Measurements from ENCODE around the gene CHI3L2. TPM values are rescaled to one million over a fixed set of nuclear protein-coding genes. Genes with fewer than 3 reads are reported as not detected.

The CHI3L2 gene
- polyA plus RNA-seq, 1 donor = 0.20 TPM

DNA sequence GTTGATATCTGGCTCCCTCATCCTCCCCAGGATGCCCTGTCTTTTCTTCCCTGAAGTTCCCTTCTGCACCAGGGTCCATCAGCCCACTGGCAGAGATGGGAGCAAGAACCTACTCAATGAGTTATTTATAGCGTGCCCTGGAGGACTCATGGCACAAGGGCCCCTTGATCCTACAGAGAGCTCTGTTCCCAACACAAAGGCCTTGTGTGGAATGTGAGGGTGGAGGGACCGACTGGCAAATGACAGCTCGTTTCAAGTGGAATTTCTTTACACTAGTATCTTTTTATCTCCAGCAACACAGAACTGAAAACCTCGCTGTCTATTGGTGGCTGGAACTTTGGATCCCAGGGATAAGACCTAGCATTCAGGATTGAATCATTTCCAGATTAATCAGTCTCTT, 22.4 kb downstream of the CHI3L2 start:
- no peak for DNase-seq

DNA sequence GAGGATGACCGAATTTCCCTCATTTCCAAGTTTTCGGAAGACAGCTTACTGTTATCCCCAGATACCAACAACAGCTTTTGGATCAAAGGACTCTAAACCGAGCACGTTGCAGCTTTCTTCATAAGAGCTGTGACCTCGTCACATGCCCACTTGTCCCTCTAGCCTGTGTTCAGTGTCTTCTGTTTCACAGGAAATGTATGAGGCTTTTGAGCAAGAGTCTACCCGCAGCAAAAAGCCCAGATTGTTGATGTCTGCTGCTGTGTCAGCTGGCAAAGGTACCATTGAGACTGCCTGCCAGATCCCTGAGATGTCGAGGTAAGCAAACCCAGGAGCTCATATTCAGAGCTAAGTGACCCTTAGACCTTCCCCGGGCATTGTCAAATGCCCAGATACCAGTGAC, 24.1 kb downstream of the CHI3L2 start:
- no peak for DNase-seq

DNA sequence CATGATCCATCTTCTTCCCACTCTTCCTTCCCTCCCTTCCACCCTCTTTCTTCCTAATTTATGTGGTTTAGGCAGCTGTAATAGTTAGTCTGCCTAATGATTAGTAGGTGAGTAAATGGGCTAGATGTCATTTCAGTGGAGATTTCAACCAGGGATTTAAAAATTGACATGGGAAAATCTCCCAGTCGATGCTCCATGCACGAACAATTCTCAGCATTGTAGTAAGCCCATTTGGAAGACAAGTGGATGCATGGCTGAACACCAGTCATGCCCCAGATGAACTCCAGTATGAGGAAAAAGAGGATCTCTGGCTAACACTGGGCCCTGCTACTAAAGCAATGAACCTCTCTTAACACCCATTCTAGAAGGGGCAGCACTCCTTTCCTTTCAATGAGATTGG, 25.3 kb downstream of the CHI3L2 start:
- DNase-seq = no peak

DNA sequence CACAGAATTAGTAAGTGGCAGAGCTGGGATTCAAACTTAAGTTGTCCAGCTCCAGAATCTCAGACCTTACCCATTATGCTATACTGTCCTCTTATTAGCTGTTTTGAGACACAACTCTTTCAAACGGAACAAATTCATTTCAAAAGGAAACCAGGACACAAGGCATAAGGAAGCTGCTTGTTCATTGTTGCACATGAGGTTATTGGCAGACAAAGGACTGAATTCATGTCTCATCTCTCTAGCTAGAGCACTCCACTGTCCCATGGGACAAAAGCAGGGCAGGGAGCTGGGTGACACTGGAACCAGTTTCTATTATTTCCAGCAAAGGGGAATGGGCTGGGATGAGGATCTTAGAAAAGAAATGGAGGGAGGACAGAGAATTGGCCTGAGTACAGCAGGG, 26.4 kb downstream of the CHI3L2 start:
- no peak for DNase-seq

DNA sequence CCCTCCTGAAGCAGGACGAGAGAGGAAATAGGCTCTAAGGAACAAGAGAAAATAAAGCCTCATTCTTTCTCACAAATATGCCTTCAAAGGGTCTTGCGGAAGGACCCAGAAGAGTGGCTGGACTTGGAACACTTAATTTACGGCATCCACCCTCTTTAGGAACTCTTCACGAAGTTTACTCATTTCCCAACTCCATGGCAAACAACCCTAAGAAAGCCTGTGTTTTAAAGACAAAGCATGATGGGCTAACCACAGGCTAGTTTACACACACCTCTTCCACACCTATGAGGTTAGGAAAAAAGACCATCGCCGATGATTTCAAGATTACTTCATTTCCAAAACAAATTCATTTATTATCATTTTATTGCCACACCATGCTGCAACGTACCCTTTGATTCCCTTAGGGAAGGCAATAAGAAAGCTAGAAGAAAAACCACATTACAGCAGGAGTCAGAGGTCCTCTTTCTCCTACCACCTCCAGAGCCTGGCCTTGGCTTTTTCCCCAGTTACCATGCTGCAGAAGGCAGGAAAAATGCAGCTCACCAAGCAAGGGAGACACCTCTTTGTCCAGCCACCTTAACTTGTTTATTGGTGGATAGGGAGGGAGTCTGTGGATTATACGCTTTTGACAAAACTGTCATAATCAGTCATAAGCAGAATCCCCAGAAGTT, 29.6 kb downstream of the CHI3L2 start:
- no peak for DNase-seq

DNA sequence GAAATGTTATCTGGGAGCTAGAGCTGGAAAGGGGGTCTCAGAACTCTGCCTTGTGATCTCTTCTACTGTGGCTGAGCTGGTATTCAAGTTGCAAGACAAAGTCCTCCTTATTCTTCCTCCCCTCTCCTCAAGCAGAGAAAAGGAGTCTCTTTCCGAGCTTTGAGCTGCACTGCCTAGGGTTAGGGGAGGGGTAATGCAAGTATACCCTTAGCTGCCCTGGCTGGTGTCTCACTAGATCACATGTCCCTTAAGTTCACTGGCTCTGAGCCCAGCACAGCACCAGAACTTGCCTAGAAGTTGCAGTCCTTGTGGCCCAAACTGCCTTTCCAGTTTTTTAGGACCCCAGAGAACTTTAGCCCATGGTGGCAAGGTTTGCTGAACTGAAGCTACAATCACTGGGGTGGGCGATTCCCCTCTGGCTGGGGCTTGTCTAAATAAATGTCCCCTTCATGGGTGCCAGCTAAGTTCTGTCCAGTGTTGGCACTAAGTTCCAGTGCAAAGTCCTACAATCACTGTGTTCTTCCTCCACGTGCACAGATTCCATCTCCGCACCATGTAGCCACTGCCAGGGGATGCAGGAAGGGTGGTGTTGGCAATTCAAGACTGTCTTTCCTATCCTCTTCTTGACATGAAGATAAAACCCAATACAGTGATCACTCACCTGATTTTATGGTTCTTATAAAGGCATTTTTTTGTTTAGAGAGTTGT, 40.4 kb downstream of the CHI3L2 start:
- DNase-seq = no peak

DNA sequence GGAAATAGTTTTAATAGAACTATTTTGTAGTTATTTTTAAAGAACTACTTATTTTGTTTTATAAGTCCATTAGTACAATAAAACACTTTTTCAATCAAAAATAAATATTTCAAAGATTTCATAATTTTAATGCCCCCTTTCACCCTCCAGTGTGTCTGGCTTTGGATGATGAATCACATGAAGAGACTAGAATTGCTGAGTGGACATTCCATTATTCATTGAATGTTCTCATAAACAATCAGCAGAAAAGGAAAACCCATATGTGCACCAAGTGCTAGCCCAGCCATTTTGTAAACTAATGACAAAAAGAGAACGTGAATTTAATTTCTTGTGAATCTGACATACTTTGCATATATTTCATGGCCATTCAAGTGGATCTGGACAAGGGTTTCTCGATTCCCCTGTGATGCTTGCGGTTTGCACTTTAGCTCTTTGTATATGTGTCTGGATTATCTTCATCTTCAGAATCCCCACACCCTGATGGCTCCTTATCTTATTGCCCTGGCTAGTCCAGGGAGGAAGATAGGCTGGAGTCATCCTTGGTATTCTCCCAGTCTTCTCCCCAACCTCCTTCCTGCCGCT, 42.4 kb downstream of the CHI3L2 start:
- DNase-seq = no peak

DNA sequence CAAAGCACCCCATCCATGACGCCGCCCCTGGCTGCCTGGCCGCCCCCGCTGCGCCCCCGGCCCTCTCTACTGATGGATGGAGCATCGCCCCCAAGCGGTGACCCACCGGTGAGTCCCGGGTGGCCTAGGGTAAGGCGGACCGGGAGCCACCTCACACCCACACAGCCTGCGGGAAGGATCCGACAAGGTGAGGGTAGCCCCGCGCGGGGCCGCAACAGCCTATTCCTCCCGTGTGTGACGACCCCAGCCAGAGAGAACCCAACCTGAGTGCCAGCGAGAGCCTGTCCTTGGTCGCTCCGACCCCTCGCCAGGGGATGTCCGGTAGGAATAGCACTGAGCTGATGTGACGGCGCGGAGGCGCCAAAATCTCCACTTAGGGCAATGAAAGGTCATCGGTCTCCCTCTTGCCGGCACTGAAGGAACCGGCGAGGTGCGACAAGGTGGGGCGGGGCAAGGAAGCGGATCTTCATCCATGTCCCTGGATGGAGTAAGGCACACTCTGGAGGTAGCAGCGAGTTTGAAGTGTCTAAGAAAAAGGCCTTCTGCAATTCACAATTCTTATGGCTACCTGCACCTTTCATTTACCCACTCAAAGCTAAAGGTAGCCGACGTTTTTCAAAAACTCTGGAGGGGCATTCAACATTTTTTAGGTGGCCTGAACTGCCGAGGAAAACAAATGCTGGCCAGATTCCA, 43.4 kb downstream of the CHI3L2 start:
- no peak for DNase-seq

DNA sequence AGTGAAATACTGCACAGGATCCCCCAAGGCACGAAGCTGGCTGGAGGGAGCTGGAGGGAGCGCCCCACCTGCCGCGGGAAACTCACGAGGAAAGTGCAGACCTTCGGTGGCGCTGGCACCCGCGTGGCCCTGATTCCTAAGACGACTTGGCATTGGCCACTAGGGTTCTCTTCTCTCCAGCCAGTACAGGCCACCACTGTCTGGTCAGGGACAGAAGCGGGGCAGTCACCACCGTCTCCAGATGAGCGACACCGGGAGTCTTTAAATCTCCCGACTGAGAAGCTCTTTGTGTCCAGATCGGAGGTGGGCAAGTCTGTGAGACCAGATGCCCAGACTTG, 43.9 kb downstream of the CHI3L2 start:
- no peak for DNase-seq

DNA sequence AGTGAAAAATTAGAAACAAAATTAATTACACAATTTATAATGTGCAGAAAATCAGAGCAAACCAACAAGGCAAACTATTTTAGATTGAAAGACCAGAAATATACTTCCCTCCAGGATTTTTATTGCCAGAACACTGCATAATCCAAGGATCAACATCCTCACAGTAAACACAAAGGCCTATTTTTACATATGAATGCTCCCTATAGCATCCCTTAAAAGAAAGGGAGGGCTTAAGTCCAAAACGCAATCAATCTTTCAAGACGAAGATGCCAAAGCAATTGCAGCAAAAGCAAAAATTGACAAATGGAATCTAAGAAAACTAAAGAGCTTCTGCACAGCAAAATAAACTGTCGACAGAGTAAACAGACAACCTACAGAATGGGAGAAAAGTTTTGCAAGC, 44.6 kb downstream of the CHI3L2 start:
- no peak for DNase-seq

DNA sequence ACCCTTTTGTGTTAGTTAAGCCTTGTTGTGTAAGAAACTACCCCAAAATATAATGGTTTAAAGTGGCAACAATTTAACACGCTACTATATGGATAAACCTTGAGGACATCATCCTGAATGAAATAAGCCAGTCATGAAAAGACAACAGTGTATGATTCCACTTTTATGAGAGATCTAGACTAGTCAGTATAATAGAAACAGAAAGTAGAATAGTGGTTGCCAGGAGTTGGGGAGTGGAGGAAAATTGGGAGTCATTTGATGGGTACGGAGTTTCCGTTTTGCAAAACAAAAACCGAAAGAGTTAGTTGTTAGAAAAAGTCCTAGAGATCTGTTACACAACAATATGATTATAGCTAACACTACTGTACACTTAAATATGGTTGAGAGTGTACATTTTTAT, 47.1 kb downstream of the CHI3L2 start:
- DNase-seq = no peak

DNA sequence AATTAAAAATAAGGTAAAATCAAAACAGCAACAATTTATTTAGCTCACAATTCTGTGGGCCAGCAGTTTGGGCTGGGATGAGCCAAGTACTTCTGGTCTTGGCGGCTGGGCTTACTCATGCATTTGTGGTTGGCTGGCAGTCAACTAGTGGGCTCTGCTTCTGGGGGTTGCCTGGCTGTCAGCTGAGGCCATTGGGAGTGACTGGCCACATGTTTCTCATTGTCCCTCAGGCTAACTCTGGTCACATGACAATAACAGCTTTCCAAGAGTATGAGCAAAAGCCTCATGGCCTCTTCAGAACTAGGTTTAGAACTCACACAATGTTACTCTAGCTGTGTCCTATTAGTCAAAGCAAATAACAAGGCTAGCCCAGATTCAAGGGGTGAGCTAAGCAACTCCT, 47.6 kb downstream of the CHI3L2 start:
- DNase-seq = no peak

DNA sequence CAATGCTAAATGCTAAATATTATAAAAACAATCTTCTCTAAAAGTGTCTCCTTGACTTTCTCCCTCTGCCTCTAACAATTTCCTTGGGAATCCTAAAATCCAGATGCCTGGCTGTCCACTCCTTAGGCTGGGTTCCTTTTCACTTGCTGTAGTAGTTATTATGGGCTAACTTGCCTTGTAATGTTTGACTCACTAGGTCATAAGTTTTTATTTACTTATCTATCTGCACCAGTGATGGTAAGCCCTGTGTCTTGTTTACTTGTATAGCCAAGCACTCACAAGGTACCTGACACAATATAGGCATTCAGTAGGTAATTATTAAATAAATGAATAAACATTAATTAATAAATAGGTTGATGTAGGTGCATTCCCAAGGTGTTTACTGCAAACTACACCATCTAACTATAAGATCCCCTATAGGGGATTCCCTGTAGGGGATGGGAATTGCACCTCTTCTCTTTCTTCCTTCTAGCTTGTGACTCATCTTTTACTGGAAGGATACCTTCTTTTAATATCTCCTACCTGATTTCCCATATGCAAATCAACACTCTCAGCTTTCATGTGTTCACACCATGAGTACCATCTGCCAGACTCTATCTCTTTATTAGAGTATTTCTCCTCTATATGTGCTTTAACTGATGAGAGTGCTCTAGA, 48.4 kb downstream of the CHI3L2 start:
- no peak for DNase-seq

DNA sequence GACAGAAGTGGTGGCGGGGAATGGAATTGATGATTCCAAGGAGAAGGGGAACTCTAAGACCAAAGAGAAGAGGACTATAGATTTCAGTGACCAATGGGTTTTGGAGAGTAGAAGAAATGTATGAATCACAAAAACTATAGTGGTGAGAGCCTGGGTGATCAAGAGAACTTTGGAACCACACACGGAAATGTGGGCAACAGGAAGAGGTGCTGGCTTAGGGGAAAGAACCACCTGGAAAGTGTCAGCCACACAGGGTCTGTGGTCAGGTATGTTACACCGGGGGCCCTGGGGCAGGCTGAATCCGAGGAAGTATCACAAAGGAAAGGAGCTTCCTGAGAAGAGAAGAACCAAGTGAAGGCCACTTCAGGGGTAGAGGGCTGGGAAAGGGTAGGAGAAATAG, 51.6 kb downstream of the CHI3L2 start:
- DNase-seq = no peak

DNA sequence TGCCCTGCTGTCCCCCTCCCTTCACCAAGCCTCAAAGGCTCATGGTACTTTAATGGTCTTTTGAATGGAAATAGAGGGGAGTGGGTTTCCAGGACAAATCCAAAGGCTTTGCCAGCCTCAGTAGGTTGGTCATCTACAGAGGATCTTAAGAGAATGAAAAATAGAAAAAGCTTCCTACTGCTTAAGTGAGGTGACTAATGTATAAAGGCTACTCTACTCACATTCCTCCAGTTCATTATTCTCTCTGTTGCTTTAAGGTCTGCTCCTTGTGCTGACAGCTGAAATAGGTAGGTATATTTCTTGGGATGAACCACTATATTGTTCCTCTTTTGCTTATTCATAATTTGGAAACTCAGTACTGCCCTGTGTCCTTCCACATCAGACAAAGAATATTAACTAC, 52.8 kb downstream of the CHI3L2 start:
- no peak for DNase-seq

DNA sequence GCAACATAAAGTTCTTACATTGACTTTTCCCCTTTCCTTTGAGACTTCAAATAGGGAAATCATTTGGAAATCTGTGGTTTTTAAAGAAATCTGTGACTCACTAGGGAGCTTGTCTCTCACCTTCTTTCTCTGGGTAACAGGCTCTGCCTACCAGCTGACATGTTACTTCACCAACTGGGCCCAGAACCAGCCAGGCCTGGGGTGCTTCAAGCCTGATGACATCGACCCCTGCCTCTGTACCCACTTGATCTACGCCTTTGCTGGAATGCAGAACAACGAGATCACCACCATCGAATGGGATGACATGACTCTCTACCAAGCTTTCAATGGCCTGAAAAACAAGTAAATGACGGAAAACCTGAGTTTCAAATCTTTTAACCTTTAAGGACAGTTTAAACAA, 53.9 kb downstream of the CHI3L2 start:
- no peak for DNase-seq

DNA sequence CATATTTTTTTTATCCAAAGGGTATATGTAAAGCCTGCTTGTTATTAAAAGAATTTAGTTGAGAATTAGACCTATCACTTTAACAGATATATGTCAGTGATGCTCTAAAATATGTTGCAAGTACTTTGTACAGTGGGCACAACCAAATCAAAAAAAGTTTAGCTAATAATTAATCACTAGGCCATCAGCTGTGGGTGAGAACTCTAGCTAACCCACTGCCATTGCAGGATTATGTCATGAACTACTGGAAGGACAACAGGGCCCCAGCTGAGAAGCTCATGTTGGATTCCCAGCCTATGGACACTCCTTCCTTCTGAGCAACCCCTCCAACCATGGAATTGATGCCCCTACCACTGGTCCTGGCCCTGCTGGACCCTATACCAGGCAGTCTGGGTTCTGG, 56.3 kb downstream of the CHI3L2 start:
- no peak for DNase-seq

DNA sequence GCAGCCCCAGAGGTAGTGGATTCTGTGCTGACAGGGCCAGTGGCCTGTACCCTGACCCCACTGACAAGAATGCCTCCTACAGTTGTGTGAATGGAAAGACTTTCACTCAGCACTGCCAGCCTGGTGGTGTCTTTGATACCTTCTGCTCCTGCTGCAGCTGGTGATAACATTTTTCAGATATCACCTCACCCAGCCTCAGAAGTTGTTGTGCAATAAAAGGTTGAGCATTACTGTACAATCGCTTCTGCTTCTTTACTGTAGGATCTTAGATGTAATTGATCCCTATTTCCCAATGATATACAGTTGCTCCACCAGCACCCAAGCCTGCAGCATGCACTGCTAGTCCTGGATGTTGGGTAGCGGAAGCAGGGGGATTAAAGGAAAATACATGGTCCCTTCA, 58.4 kb downstream of the CHI3L2 start:
- no peak for DNase-seq

DNA sequence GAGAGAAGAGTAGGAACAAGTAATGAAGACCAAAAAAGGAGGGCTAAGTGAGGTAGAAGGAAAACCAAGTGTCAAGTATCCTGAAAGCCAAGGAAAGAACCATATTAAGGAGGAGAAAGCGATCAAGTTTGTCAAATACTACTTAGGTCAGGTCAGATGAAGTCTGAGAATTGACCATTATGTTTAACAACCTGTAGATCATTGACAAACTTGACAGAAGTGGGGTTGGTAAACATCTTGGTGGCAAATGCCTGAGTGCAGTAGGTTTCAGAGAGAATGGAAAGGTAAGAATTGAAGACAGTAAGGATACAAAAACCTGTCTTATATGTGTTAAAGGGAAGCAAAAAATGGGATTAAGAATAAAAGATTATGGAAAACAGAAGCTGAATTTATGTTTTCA, 59.4 kb downstream of the CHI3L2 start:
- DNase-seq = no peak

DNA sequence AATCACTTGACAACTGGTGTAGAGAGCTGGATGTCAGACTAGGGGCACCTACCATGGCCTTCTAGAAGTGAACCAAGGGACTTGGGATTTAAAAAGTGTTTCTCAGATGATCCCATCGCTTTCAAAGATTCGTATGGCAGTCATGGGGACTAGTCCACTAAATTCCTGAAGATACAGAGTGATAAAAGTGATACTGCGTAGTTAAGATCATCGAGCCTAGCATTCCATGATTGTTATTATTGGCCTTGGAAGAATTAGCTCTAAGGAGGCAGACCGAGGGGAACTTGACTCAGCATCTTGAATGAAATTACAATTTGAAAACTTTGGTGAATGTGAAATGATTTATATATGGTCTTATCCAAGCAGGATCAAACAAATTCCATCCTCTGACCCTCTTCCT, 61.9 kb downstream of the CHI3L2 start:
- no peak for DNase-seq

DNA sequence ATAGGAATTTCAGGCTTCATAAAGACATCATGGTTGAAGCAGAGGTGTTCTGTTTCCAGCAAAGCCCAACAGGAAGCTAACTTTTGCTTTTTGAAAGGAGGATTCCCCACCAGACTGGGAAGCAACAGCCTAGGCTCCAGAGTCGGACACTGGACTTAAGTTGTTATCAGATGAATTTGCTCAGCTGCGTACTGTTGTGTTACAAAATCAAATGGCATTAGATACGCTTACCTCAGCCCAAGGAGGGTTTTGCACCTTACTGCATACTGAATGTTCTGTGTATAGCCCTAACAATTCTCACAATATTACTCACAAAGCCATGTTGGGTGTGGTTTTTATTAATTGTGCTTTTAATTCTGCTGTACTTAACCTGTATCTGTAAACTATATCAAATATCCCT, 62.6 kb downstream of the CHI3L2 start:
- DNase-seq = no peak

DNA sequence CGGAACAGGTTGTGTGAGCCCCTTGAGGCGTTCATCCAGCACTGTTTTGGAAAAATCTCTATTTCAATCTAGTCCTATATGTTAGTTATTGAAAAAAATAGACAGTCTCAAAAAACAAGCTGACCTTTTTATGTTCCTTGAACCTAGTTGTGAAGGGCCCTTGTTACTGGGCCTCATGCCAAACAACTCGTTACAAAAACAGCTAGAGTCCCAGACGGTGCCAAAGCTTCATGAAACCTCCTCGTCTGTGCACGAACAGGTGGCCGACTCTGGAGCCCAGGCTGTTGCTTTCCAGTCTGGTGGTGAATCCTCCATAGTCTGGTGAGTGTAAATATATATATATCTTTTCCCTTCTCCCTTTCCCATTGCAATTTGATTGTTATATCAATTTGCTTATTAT, 63.1 kb downstream of the CHI3L2 start, which contains the start of gene CHIA:
TSS of gene CHIA (plus strand) at position 222 of the 400 bp plus-strand sequence. CDS start 19,617 bp downstream, outside the sequence.
- no peak for DNase-seq
